ENCODE data around the gene AKT1. TPM values are rescaled to one million over a fixed set of nuclear protein-coding genes. Genes with fewer than 3 reads are reported as not detected.
A peak's percentile ranks its signal among the peaks of the same experiment; 100 is the strongest.
"Not testable (repeated sequence)": the region's sequence is repeated elsewhere in the genome, so short reads cannot be mapped to it uniquely, and the experiment has no call there.

The AKT1 gene
- total RNA-seq = 166 TPM

GRCh38 chr14:104794993-104795780 lies at the start of gene AKT1:
Gene AKT1, minus strand, starts transcription at chr14:104795748. Its CDS starts 3,105 bp downstream, at chr14:104792643.
- DNase-seq (ENCODE audit: low spot score) = no peak

GRCh38 chr14:104845033-104845666 lies 49.6 kb upstream of the AKT1 start:
- no peak for DNase-seq (ENCODE audit: low spot score)

- DNase-seq (ENCODE audit: low spot score) = no peak
These were observed 48.9 kb upstream of the AKT1 start for GRCh38 chr14:104844306-104845032.

GRCh38 chr14:104843442-104844305 lies 48.1 kb upstream of the AKT1 start:
- no peak for DNase-seq (ENCODE audit: low spot score)

- no peak for DNase-seq (ENCODE audit: low spot score)
These were observed 47.5 kb upstream of the AKT1 start for GRCh38 chr14:104843006-104843405.

- no peak for DNase-seq (ENCODE audit: low spot score)
These were observed 46.2 kb upstream of the AKT1 start for GRCh38 chr14:104841730-104842129.

- not testable (repeated sequence) for DNase-seq (ENCODE audit: low spot score)
These were observed 40.8 kb upstream of the AKT1 start for GRCh38 chr14:104836171-104836935.

- DNase-seq (ENCODE audit: low spot score) = no peak
These were observed 35.2 kb upstream of the AKT1 start for GRCh38 chr14:104830781-104831180.

GRCh38 chr14:104827177-104828055 lies 31.9 kb upstream of the AKT1 start:
- no peak for DNase-seq (ENCODE audit: low spot score)

- DNase-seq (ENCODE audit: low spot score) = no peak
These were observed 31.3 kb upstream of the AKT1 start for GRCh38 chr14:104826861-104827176.

GRCh38 chr14:104826189-104826860 lies 30.8 kb upstream of the AKT1 start:
- DNase-seq (ENCODE audit: low spot score) = peak; percentile 89

- no peak for DNase-seq (ENCODE audit: low spot score)
These were observed 28.9 kb upstream of the AKT1 start for GRCh38 chr14:104824353-104824997.

GRCh38 chr14:104822821-104823615 lies 27.5 kb upstream of the AKT1 start:
- no peak for DNase-seq (ENCODE audit: low spot score)

GRCh38 chr14:104821971-104822608 lies 26.5 kb upstream of the AKT1 start:
- no peak for DNase-seq (ENCODE audit: low spot score)

- DNase-seq (ENCODE audit: low spot score) = no peak
These were observed 25.8 kb upstream of the AKT1 start for GRCh38 chr14:104821229-104821945.

GRCh38 chr14:104820669-104821228 lies 25.2 kb upstream of the AKT1 start:
- DNase-seq (ENCODE audit: low spot score) = peak; percentile 47

- no peak for DNase-seq (ENCODE audit: low spot score)
These were observed 23.8 kb upstream of the AKT1 start for GRCh38 chr14:104819361-104819781.
